OCI-M2 (cell line): ENCODE measurements around the gene ERVH48-1.
"Not testable (repeated sequence)": the region's sequence is repeated elsewhere in the genome, so short reads cannot be mapped to it uniquely, and the experiment has no call there.

Experiments
- DNase-seq: peaks from one replicate; lab custom pipeline; 2025; ENCODE audit not compliant: unreplicated experiment; lab: John Stamatoyannopoulos, UW

ERVH48-1 gene

DNA sequence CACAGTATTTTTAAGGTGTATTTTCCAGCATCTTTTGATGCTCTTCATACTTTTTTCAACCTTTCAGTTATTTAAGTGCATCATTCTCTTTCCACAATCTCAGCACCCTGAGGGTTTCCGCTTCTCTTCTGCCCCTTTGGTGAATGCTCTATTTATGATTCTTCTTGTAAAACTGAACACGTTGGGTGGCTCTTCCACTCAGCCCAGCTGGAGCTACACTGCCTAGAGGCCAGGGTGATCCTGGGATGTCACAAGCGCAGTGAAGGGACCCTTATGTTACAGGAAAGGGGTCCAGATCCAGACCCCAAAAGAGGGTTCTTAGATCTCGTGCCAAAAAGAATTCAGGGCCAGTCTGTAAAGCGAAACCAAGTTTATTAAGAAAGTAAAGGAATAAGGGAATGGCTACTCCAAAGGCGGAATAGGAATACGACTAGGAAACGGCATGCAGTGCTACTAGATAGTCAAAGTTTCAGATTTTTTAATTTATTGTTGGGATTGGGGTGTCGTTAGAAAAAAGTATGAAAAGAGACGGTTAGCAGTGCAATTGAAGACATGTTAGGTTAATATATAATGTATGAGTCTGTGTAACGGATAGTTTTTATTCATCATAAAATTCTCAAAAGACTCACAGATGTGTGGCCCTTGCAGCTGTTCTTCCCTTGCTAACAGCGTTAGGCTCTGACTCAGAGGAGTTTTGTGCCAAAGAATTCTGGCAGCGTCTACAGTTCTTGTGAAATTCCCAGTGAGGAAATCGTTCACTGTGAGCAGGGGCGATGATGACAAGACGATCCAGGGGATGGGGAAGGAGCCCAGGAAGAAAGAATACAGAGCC is 14.4 kb upstream of the ERVH48-1 start:
- no peak for DNase-seq

DNA sequence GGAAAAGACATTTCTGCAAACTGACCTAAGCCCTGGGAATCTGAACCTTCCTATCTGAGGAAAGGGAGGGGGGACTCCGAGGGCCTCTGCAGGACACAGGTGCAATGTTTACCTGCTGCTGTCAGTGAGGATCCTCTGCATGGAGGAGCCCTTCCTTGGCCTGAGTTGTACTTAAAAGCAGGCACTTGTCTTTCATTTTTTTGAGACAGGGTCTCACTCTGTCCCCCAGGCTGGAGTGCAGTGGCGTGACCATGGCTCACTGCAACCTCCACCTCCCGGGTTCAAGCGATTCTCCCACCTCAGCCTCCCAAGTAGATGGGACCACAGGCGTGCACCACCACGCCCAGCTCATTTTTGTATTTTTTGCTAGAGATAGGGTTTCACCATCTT is 13.2 kb upstream of the ERVH48-1 start:
- DNase-seq: not testable (repeated sequence)

DNA sequence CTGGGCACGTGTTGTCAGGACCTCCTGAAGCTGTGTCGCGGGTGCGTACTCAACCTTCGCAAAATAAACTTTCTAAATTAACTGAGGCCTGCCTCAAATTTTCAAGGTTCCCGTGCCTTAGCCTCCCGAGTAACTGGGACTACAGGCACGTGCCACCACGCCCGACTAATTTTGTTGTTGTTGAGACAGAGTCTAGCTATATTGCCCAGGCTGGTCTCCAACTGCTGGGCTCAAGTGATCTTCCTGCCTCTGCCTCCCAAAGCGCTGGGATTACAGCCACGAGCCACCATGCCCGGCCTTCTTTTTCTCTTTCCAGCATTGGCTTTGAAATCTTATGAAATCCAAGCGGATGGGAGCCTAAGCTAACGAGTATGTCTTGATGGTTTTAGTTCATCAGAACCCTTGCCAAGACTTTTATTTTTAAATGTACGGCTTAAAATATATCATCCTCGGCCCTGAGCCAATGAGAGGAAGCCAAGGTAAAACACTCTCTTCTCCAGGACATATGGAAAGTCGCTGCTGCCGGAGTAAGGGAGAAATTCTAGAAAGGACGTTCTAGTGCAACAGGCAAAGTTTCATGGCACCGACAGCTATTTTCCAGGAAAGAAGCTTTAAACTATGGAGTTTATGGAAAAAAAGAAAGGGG is 12.7 kb upstream of the ERVH48-1 start:
- no peak for DNase-seq

DNA sequence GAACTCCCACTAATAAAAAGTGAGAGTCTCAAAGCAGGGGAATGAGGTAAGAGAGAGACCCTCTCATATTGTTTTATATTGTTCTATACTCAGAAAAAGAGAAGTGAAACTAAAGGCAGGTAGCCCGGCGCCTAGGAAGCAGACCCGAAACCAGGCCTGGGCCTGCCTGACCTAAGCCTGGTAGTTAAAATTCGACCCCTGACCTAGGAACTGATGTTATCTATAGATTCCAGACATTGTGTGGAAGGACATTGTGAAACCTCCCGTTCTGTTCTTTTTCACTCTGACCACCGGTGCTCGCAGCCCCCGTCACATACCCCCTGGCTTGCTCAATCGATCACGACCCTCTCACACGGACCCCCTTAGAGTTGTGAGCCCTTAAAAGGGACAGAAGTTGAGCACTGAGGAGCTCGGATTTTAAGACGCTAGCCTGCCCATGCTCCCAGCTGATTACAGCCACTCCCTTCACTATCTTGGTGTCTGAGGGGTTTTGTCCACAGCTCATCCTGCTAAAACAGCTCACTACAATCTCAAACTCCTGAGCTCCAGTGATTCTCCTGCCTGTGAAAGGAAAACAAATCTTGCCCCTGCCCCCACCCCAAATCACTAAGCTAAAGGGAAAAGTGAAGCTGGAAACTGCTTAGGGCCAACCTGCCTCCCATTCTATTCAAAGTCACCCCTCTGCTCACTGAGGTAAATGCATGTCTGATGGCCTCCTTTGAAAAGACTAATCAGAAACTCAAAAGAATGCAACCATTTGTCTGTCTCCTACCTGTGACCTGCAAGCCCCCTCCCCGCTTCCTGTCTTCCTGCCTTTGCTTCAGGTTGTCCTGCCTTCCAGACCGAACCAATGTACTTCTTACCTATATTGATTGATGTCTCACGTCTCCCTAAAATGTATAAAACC is 11.9 kb upstream of the ERVH48-1 start:
- DNase-seq: not testable (repeated sequence)

DNA sequence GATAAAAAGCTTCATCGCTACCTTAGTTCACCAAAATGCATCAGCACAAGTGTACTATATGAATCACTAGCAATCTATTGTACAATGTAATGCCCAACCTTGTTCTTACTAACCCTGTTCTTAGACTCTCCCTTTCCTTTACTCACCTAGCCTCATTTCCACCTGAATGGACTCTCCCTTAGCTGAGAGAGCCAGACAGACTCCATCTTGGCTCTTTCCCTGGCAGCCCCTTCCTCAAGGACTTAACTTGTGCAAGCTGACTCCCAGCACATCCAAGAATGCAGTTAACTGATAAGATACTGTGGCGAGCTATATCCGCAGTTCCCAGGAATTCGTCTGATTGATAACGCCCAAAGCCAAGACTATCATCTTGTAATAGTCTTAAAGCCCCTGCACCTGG is 10.9 kb upstream of the ERVH48-1 start:
- DNase-seq: not testable (repeated sequence)

DNA sequence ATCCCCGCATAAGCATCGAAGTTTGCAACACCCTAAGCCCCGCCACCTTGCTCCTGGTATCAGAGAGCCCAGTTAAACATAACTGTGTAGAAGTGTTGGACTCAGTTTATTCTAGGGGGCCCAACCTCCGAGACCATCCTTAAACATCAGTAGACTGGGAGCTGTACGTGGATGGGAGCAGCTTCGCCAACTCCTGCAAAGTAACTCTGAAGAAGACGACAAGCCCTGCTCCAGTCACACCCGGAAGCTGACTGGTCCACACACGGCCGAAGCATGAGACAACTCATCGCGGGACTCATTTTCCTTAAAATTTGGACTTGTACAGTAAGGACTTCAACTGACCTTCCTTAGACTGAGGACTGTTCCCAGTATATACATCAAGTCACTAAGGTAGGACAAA is 8.5 kb upstream of the ERVH48-1 start:
- DNase-seq: not testable (repeated sequence)

DNA sequence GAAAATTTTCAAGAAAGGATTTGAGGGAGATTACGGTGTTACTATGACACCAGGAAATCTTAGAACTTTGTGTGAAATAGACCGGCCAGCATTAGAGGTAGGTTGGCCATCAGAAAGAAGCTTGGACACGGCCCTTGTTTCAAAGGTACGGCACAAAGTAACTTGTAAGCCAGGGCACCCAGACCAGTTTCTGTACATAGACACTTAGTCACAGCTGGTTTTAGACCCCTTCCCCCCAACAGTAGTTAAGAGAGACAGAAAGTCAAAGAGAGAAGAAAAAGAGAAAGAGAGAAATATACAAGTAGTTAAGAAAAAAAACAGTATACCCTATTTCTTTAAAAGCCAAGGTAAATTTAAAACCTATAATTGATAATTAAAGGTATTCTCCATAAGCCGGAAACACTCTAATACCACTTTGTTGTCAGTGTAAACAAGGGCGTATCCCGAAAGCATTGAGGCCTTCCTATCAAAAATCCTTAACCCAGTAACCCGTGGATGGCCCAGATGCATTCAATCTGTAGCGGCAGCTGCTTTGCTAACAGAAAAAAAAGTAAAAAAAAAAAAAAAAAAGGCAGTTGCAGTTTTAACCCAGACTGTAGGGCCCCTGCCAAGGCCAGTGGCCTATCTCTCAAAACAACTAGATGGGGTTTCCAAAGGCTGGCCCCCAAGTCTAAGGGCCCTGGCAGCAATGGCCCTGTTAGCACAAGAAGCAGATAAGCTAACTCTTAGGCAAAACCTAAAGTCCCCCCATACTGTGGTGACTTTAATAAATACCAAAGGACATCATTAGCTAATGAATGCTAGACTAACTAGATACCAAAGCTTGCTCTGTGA is 7.9 kb upstream of the ERVH48-1 start:
- not testable (repeated sequence) for DNase-seq

DNA sequence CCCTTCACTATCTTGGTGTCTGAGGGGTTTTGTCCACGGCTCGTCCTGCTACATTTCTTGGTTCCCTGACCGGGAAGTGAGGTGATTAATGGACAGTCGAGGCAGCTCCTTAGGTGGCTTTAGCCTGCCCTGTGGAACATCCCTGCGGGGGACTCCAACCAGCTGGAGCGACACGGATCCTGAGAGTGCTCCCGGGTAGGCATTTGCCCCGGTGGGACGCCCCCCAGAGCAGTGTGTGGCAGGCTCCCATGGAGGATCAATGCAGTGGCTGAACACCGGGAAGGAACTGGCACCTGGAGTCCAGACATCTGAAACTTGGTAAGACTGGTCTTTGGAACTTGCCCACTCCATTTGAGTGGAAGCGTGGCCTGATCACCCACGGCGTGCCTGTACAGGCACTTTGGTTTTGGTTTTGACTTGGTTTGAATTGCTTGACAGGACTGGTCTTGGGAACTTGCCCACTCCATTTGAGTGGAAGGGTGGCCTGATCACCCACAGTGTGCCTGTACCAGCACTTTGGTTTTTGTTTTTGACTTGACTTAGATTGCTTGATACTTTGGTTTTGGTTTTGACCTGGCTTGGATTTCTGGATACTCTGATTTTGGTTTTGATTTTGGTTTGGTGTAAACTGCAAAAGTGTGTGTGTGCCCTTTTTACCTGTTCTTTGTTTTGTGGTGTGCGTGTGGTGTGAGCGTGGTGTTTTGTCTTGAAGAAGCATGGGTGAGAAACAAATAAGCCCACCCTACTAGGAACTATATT is 7.1 kb upstream of the ERVH48-1 start:
- DNase-seq: not testable (repeated sequence)

DNA sequence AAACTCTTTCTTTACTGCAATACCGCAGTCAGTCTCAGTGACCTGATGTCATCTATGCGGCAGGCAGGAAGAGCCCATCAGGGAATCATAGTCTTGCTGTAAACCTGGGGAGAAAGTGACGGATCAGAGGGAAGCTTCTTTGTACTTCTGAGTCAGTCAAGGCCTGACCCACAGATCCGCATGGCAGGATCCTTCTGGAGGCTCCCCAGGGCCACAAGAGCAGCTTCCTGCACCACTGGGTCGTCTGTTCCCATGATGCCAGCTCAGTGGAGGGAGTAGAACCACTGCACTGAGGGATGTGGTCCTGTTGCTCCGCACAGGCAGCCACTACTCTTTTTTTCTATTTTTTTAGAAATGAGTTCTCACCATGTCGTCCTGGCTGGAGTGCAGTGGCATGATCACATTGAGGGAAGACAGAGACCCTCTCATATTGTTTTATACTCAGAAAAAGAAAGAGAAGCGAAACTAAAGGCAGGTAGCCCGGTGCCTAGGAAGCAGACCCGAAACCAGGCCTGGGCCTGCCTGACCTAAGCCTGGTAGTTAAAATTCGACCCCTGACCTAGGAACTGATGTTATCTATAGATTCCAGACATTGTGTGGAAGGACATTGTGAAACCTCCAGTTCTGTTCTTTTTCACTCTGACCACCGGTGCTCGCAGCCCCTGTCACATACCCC is 6.3 kb upstream of the ERVH48-1 start:
- no peak for DNase-seq

DNA sequence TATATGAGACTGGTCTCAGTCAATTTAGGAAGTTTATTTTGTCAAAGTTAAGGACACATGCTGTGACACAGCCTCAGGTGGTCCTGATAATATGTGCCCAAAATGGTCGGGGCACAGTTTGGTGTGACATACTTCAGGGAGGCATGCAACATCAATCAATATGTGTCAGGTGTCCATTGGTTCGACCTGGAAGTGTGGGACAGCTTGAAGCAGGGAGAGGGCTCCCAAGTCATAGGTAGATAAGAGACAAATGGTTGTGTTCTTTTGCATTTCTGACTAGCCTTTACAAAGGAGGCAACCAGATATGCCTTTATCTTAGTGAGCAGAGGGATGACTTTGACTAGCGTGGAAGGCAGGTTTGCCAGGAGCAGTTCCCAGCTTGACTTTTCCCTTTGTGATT is 4.5 kb upstream of the ERVH48-1 start:
- DNase-seq: no peak

DNA sequence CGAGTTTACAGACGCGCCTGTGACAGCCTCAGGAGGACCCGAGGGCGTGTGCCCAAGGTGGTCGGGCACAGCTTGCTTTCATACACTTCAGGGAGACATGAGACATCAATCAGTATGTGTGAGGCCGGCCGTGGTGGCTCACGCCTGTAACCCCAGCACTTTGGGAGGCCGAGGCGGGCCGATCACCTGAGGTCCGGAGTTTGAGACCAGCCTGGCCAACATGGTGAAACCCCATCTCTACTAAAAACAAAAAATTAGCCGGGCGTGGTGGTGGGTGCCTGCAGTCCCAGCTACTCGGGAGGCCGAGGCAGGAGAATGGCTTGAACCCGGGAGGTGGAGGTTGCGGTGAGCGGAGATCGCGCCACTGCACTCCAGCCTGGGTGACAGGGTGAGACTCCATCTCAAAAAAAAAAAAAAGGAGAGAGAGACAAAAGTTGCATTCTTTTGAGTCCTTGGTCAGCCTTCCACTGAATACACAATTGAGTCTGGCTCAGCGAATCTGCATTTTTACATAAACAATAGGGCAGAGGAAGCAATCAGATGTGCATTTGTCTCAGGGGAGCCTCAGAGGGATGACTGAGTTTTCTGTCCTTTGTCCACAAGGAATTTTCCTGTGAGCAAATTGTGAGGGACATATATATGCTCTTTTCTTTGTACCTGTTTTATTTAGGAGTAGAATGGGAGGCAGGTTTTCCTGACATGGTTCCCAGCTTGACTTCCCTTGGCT is 2.2 kb upstream of the ERVH48-1 start:
- DNase-seq: not testable (repeated sequence)

DNA sequence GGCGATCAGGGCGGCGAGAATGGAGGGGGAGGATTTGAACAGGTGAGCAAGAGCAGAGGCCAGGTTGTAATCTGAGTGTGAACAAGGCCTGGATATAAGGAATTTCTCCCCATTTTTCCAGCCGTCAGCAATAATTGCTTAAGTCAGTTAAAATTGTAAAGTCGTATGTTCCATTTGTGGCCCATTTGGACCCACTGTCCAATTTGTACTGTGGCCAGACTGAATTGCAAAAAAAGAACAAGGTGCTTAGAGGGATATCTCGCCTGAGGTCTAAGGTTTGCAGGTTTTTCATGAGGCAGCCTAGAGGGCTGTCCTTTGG is 1.0 kb downstream of the ERVH48-1 start:
- DNase-seq: no peak

DNA sequence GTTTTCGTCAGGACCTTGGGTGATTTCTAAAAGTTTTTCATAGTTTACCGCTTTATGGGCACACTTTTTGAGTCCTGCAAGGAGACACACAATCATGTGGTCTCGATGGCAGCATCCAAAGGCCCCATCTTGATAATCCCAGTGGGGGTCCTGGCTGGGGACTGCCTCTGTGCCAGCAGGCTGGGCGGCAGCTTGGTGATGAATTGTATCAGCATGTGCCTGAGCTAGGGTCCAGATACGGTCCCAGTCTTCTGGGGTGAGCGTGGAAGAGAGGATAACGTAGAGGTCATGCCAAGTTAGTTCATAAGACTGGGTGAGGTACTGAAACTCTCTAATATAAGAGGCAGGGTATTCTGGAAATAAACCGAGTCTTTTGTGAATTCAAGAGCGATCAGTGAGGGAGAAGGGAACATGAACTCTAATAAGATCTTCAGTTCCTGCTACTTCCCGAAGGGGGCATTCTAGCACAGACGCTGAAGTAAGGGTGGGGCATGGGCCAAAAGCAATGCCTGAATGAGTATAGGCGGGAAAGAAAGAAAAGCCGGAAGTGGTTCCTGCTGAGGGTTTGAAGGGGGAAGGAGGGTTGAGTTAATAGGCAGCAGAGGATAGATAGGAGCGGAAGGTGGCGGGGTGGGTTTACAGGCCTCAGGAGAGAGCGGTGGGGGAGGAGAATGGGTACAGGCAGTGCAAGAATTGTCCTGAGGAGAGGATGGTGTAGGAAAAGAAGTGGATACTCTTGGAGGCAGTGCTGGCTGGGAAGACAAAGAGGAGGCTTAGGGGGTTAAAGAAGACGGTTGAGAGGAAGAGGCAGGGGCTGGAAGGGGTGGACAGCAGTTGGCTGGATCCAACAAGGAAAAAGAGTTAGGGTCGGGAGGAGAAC is 1.6 kb downstream of the ERVH48-1 start:
- peak; percentile 99 for DNase-seq

DNA sequence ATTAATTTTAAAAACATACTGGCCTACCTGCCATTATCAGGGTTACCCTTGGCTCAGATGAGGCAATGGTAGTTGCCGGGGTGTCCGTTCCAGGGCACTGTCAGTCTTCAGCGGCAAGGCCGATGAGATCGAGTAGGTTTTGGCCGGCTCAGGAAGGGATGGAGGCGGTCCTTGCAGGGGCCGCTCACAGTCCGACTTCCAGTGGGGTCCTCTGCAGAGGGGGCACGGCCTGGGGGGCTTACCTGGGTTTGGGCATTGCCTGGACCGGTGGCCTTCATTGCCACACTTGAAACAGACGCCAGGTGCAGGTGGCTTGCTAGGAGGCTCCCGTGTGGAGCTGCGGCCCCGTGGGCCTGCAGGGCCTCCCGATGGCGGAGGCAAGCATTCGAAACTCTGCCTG is 2.5 kb downstream of the ERVH48-1 start:
- DNase-seq: no peak

DNA sequence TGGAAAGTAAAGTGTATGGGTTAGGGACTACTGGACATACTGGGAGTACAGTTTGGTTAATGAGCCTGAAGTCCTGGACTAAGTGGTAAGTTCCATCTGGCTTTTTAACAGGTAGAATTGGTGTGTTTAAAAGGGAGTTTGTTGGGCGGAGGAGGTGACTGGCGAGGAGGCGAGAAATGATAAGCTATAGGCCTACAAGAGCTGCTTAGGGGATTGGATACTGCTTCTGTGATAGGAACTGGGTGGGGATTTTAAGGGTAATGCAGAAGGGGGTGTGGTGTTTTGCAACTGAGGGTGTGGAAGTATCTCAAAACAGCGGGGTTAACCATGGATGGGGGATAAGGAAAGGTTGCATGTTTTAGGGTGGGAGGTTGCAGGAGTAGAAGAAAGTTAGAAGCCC is 3.5 kb downstream of the ERVH48-1 start:
- DNase-seq: no peak

DNA sequence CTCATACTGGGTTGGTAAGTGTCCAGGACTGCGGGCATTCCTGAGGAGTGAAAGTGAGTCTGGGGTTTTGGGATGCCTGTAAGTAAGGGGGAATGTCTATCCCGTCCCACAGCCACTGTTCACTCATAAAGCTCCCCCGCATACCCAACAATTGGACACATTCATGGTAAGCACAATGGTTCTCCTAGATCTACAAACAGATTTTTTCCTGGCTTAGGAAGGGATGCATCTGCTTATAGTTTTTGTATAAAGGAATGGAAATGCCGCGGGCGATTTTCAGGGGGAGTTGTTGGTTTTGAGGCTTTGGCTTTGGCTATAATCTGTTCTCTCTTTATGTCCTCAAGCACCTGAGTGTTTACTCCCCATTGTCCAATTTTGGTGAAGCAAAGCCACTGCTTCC is 7.1 kb downstream of the ERVH48-1 start:
- DNase-seq: no peak

DNA sequence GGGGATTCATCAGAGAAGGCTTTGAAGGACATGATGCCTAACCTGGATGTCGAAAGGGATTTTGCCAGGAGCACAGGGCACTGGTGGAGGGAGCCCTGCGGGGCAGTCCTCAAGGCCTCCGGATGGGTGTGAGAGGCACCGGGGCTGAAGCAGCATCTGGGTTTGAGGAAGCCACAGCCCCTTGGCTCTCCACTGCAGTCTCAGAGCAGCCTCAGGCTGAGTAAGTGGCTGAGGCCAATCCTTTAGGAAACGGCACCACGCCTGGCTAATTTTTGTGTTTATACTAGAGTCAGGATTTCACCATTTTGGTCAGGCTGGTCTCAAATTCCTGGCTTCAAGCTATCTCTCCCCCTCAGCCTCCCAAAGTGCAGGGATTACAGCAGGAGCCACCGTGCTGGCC is 12.0 kb downstream of the ERVH48-1 start:
- DNase-seq: no peak

DNA sequence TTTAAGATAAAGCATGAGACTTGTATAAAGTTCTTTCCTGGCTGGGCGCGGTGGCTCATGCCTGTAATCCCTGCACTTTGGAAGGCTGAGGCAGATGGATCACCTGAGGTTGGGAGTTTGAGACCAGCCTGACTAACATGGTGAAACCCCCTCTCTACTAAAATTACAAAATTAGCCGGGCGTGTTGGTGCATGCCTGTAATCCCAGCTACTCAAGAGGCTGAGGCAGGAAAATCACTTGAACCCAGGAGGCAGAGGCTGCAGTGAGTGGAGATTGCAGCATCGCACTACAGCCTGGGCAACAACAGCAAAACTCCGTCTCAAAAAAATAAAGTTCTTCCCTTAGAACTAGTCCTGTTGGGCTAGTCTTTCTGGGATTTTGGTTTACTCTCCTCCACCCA is 13.5 kb downstream of the ERVH48-1 start:
- DNase-seq: not testable (repeated sequence)
